Choroid plexus epithelial cell (primary cell): ENCODE data around the gene RS1.

Source experiments
- DNase-seq: peaks from one replicate; pipeline ENCODE4 v3.0.0-alpha.2; 2010; ENCODE audit warnings: low read depth
- H3K4me3 ChIP-seq: 2 replicates; pipeline ENCODE4 v1.5.1; 2011; ENCODE audit warnings: low read depth, mild to moderate bottlenecking, control low read depth, low read length, moderate library complexity
- TF ChIP-seq, protein P1 (sequence below): conservative IDR thresholded peaks from 2 replicates; pipeline ENCODE4 v1.5.1; 2011; ENCODE audit warnings: low read depth, mild to moderate bottlenecking, control low read depth, inconsistent platforms, low read length, moderate library complexity

RS1 gene

GRCh38 chrX:18652636-18653035, 19.3 kb downstream of the RS1 start:
- no peak overlapping the region for H3K4me3 ChIP-seq
- TF ChIP-seq, protein P1, sequence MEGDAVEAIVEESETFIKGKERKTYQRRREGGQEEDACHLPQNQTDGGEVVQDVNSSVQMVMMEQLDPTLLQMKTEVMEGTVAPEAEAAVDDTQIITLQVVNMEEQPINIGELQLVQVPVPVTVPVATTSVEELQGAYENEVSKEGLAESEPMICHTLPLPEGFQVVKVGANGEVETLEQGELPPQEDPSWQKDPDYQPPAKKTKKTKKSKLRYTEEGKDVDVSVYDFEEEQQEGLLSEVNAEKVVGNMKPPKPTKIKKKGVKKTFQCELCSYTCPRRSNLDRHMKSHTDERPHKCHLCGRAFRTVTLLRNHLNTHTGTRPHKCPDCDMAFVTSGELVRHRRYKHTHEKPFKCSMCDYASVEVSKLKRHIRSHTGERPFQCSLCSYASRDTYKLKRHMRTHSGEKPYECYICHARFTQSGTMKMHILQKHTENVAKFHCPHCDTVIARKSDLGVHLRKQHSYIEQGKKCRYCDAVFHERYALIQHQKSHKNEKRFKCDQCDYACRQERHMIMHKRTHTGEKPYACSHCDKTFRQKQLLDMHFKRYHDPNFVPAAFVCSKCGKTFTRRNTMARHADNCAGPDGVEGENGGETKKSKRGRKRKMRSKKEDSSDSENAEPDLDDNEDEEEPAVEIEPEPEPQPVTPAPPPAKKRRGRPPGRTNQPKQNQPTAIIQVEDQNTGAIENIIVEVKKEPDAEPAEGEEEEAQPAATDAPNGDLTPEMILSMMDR = no peak
- DNase-seq = no peak

DNA sequence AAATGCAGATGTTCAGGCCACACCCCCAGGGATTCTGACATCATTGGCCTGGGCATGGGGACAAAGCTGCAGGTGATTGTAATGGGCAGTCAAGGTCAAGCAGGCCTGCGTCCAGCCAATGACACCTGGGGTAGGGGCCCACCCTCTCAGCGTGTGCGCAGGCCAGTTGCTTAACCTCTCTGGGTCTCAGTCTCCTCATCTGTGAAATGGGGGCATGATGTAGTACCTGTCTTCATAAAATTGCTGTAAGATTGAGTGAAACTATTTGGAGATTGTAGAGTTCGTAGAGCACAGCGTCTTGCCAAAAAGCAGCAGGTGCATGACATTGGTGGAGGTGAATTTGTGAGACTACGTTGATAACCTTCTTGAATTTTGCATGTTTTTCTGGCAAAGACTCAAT, 21.2 kb downstream of the RS1 start:
- no peak overlapping the region for H3K4me3 ChIP-seq
- TF ChIP-seq, protein P1 = no peak
- DNase-seq = no peak

DNA sequence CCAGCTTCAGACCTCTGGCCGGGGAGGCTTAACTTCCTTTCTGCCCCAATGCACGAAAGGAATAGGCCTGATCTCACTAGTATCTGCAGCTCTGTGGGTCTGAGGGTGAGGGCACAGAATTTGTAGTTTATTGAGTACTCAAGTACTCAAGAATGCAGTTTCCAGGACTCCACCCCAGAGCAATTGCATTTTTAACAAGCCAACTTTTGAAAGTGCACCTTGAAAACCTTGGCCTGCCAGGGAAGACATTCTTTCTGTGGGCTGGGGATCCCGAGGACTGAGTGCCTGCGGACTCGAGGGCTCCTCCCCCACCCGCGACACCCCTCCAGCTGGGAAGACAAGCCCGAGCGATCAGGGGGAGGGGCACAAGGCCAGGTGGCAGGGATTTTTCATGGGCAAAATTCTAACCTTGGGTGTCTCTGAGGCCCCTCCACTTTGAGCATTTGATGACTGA, 22.4 kb downstream of the RS1 start:
- no peak for DNase-seq
- no peak overlapping the region for H3K4me3 ChIP-seq
- TF ChIP-seq, protein P1 = no peak

GRCh38 chrX:18647621-18648020, 24.3 kb downstream of the RS1 start:
- no peak overlapping the region for H3K4me3 ChIP-seq
- TF ChIP-seq, protein P1 = no peak
- no peak for DNase-seq

GRCh38 chrX:18643853-18644252, 28.1 kb downstream of the RS1 start:
- DNase-seq = no peak
- TF ChIP-seq, protein P1 = no peak

GRCh38 chrX:18643243-18643642, 28.7 kb downstream of the RS1 start:
- TF ChIP-seq, protein P1 = no peak
- no peak for DNase-seq
- H3K4me3 ChIP-seq = no peak overlapping the region

More at GRCh38 chrX:18643853-18644252, 28.1 kb downstream of the RS1 start:
- H3K4me3 ChIP-seq = no peak overlapping the region

DNA sequence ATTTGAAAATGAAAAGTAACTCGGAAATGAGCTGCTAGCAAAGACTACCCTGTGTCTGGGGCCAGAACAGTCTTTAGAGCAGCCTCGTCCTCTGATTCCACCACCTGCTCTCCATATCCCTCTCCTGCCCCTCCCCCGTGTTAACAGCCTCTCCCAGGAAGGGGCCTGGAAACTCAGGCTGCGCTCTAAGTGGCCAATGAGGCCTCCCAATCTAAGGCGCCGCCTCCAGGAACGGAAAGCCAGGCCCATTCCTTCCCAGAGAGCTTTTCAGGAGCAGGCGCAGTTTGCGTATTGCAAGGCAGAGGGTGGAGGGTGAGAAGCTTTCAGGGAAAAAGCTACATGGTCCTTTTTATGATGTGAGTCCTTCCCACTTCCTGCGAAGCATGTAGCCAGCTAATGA, 31.2 kb downstream of the RS1 start:
- no peak for DNase-seq
- TF ChIP-seq, protein P1 = no peak
- H3K4me3 ChIP-seq = no peak overlapping the region
